Fibroblast of lung (primary cell): Measurements from ENCODE around the gene METTL26. TPM values are rescaled to one million over a fixed set of nuclear protein-coding genes. Genes with fewer than 3 reads are reported as not detected.

Source experiments
- DNase-seq, 2 donors: peaks; one replicate each; pipeline versions ENCODE4 v3.0.0 to v3.0.0-alpha.2; 2010; ENCODE audit warnings: low read depth in 2 of 2
- H2AFZ ChIP-seq: 2 replicates; pipeline ENCODE4 v1.5.1; 2012; ENCODE audit warnings: low read length, control low read depth, inconsistent platforms
- H3K27ac ChIP-seq: 2 replicates; pipeline ENCODE4 v1.5.1; 2011; ENCODE audit warnings: low read length, control low read depth; ENCODE audit not compliant: insufficient read depth
- H3K27me3 ChIP-seq: 2 replicates; pipeline ENCODE4 v1.5.1; 2011; ENCODE audit warnings: mild to moderate bottlenecking, low read length; ENCODE audit not compliant: control insufficient read depth, insufficient read depth
- H3K36me3 ChIP-seq: 2 replicates; pipeline ENCODE4 v1.5.1; 2011; ENCODE audit warnings: low read length; ENCODE audit not compliant: control insufficient read depth, insufficient read depth
- H3K4me1 ChIP-seq: 2 replicates; pipeline ENCODE4 v1.5.1; 2011; ENCODE audit warnings: low read length; ENCODE audit not compliant: control insufficient read depth, insufficient read depth; ENCODE audit errors: extremely low read depth
- H3K4me2 ChIP-seq: 2 replicates; pipeline ENCODE4 v1.5.1; 2011; ENCODE audit warnings: low read length, control low read depth; ENCODE audit not compliant: insufficient read depth; ENCODE audit errors: extremely low read depth
- H3K4me3 ChIP-seq, 4 experiments: fragments of 200-600 bp in 1 of 4; sonication (generic) in 1 of 4; replicated peaks in 1 of 4; 2 replicates each; pipeline ENCODE4 v1.5.1; 2011 to 2016; ENCODE audit warnings: low read length in 4 of 4, low read depth in 3 of 4, mild to moderate bottlenecking in 3 of 4, control low read depth in 2 of 4, inconsistent platforms in 1 of 4, mixed read lengths in 1 of 4; ENCODE audit not compliant: insufficient read depth in 1 of 4; ENCODE audit errors: control extremely low read depth in 1 of 4
- H3K79me2 ChIP-seq: 2 replicates; pipeline ENCODE4 v1.5.1; 2012; ENCODE audit warnings: mild to moderate bottlenecking, low read length, inconsistent platforms; ENCODE audit not compliant: control insufficient read depth, insufficient read depth
- H3K9ac ChIP-seq: 2 replicates; pipeline ENCODE4 v1.5.1; 2011; ENCODE audit warnings: mild to moderate bottlenecking, low read length, control low read depth; ENCODE audit not compliant: insufficient read depth
- H3K9me3 ChIP-seq: 2 replicates; pipeline ENCODE4 v1.5.1; 2012; ENCODE audit warnings: low read depth, low read length; ENCODE audit not compliant: control insufficient read depth, insufficient read depth
- H4K20me1 ChIP-seq: 2 replicates; pipeline ENCODE4 v1.5.1; 2011; ENCODE audit warnings: low read length; ENCODE audit not compliant: control insufficient read depth, insufficient read depth; ENCODE audit errors: extremely low read depth
- EZH2 ChIP-seq: IDR thresholded peaks from 2 replicates; pipeline ENCODE4 v1.5.1; 2012; ENCODE audit warnings: low read length, control low read depth, mild to moderate bottlenecking; ENCODE audit errors: missing control alignments
- polyA plus RNA-seq, 2 donors: library from polyadenylated mRNA; depleted of rRNA in 1 of 2; stranded (reverse) in 1 of 2; unstranded in 1 of 2; fragments of >200 nt; gene quantifications; 2 replicates each; pipeline ENCODE4 v1.2.1, GENCODE V29; 2011 to 2012; ENCODE audit warnings: missing spikeins in 1 of 2
- total RNA-seq: library from RNA; depleted of rRNA; stranded (reverse); fragments of >200 nt; gene quantifications from 2 replicates; pipeline ENCODE4 v1.2.1, GENCODE V29; 2014
- TF ChIP-seq, protein P1 (sequence below), 2 donors: IDR thresholded peaks in 1 of 2; conservative IDR thresholded peaks in 1 of 2; 1 replicate in 1 of 2; 2 replicates in 1 of 2; pipeline ENCODE4 v1.5.1; 2011 to 2012; ENCODE audit warnings: low read length in 2 of 2, control low read depth in 1 of 2, inconsistent platforms in 1 of 2, low read depth in 1 of 2, mild to moderate bottlenecking in 1 of 2

Gene METTL26
- total and polyA plus RNA-seq, 2 donors (not counting 1 experiment from before 2014, with no cell fraction given): 39.2 to 71.7 TPM

GRCh38 chr16:586645-587590, 49.2 kb downstream of the METTL26 start:
- Histone ChIP-seq H3K36me3 (peaks cover 4% of the 10 kb centered on the region), H3K27me3 (no peaks in the 10 kb centered on the region), H2AFZ (no peak overlapping the region), H3K4me2 (peak overlapping the region; percentile 44), H3K9ac (no peak overlapping the region), H4K20me1 (no peaks in the 10 kb centered on the region), H3K4me1 (peaks cover 16% of the 10 kb centered on the region), H3K4me3 (peak overlapping the region in 1 of 4 experiments; percentile 80), H3K9me3 (no peaks in the 10 kb centered on the region), H3K79me2 (peaks cover 12% of the 10 kb centered on the region), H3K27ac (peak overlapping the region; percentile 20)
- TF ChIP-seq, protein P1, sequence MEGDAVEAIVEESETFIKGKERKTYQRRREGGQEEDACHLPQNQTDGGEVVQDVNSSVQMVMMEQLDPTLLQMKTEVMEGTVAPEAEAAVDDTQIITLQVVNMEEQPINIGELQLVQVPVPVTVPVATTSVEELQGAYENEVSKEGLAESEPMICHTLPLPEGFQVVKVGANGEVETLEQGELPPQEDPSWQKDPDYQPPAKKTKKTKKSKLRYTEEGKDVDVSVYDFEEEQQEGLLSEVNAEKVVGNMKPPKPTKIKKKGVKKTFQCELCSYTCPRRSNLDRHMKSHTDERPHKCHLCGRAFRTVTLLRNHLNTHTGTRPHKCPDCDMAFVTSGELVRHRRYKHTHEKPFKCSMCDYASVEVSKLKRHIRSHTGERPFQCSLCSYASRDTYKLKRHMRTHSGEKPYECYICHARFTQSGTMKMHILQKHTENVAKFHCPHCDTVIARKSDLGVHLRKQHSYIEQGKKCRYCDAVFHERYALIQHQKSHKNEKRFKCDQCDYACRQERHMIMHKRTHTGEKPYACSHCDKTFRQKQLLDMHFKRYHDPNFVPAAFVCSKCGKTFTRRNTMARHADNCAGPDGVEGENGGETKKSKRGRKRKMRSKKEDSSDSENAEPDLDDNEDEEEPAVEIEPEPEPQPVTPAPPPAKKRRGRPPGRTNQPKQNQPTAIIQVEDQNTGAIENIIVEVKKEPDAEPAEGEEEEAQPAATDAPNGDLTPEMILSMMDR (conservative IDR thresholded peaks at IDR 0.05 in 1 of 2, IDR thresholded peaks at IDR 0.05 in 1 of 2; ENCODE audit: low read depth in 1 of 2, low read length in 2 of 2): no peak
- no peak for TF ChIP-seq EZH2
- peak; percentile 26 to 42 for DNase-seq

DNA sequence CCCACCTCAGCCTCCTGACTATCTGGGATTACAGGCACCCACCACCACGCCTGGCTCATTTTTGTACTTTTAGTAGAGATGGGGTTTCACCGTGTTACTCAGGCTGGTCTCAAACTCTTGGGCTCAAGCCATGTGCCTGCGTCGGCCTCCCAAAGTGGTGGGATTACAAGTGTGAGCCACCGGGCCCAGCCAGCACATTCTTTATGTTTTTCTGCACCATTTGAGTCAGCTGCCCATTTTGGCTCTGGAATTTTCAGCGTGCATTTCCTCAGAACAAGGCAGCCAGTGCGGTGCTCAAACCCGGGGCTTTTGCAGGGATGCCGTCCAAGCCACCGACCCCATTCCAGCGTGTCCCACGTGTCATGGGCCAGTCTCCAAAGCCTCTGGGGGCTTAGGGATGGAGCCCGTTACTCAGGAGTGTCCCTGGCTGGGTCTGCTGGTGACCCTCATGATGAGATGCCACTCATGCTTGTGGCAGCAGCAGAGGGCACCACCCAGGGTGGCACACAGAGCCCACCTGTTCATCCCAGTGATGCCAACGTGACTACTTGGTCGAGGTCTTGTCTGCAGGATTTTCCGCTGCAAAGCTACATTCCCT, 50.0 kb downstream of the METTL26 start:
- Histone ChIP-seq H3K36me3 (peaks cover 4% of the 10 kb centered on the region), H3K9ac (no peak overlapping the region), H3K4me2 (no peak overlapping the region), H3K4me3 (no peak overlapping the region), H3K27ac (no peak overlapping the region), H3K79me2 (peaks cover 12% of the 10 kb centered on the region), H4K20me1 (no peaks in the 10 kb centered on the region), H2AFZ (no peak overlapping the region), H3K9me3 (no peaks in the 10 kb centered on the region), H3K4me1 (peaks cover 15% of the 10 kb centered on the region), H3K27me3 (no peaks in the 10 kb centered on the region)
- TF ChIP-seq EZH2: no peak
- TF ChIP-seq, protein P1 (conservative IDR thresholded peaks at IDR 0.05 in 1 of 2, IDR thresholded peaks at IDR 0.05 in 1 of 2; ENCODE audit: low read depth in 1 of 2, low read length in 2 of 2): no peak
- peak; percentile 19 to 62 for DNase-seq

- H3K9ac ChIP-seq: no peak overlapping the region
- TF ChIP-seq, protein P1 (conservative IDR thresholded peaks at IDR 0.05 in 1 of 2, IDR thresholded peaks at IDR 0.05 in 1 of 2; ENCODE audit: low read depth in 1 of 2, low read length in 2 of 2): no peak
- no peak for TF ChIP-seq EZH2
- no peak overlapping the region for H3K4me2 ChIP-seq
- no peak overlapping the region for H2AFZ ChIP-seq
- H3K9me3 ChIP-seq: no peaks in the 10 kb centered on the region
- H3K36me3 ChIP-seq: peaks cover 4% of the 10 kb centered on the region
- no peaks in the 10 kb centered on the region for H3K27me3 ChIP-seq
- H3K27ac ChIP-seq: no peak overlapping the region
- peaks cover 11% of the 10 kb centered on the region for H3K4me1 ChIP-seq
- no peak overlapping the region for H3K4me3 ChIP-seq
- no peak for DNase-seq
- no peaks in the 10 kb centered on the region for H4K20me1 ChIP-seq
- H3K79me2 ChIP-seq: peaks cover 4% of the 10 kb centered on the region
These were observed 50.8 kb downstream of the METTL26 start for GRCh38 chr16:585351-585750.
